Parietal lobe (tissue), 2 donors: ENCODE data around the gene TAS2R3. TPM values are rescaled to one million over a fixed set of nuclear protein-coding genes. Genes with fewer than 3 reads are reported as not detected.

Experiments used
- small RNA-seq: library from RNA; depleted of rRNA; stranded (forward); fragments of <200 nt; gene quantifications from one replicate; pipeline ENCODE3, GENCODE V24; 2014; ENCODE audit warnings: low replicate concordance
- total RNA-seq: library from RNA; depleted of rRNA; stranded (reverse); fragments of >200 nt; gene quantifications from one replicate; pipeline ENCODE4 v1.2.3, GENCODE V29; 2014

TAS2R3 gene
- 24.1 TPM for total RNA-seq

GRCh38 chr7:141763797-141764196, at the start of gene TAS2R3:
Gene TAS2R3, plus strand, starts transcription at chr7:141764097. Its CDS starts 62 bp downstream, at chr7:141764159.

GRCh38 chr7:141737836-141738591, 25.9 kb upstream of the TAS2R3 start, which contains the start of gene SSBP1:
Gene SSBP1, plus strand, starts transcription at chr7:141738358. Its CDS starts 809 bp downstream, at chr7:141739167.

GRCh38 chr7:141776374-141776773, 12.5 kb downstream of the TAS2R3 start, which contains the start of gene TAS2R4:
Gene TAS2R4, plus strand, starts transcription at chr7:141776674. Its CDS starts 1,815 bp downstream, at chr7:141778489.

GRCh38 chr7:141789917-141790316, 26.0 kb downstream of the TAS2R3 start, which contains the start of gene TAS2R5:
Gene TAS2R5, plus strand, starts transcription at chr7:141790217. Its CDS starts 145 bp downstream, at chr7:141790362.

Small RNAs within 50 kb of the gene (small RNA-seq; reads per million reads assigned to genes)
- not detected for gene RNU1-82P

Other genes starting within 250 kb of the TAS2R3 start
- 73.2 TPM for gene AGK, start 212.7 kb upstream of the TAS2R3 start, total RNA-seq
- 66.4 TPM for gene DENND11, start 61.9 kb upstream of the TAS2R3 start, total RNA-seq
- gene WEE2, start 55.7 kb upstream of the TAS2R3 start, total RNA-seq = 1.3 TPM
- gene SSBP1, start 25.7 kb upstream of the TAS2R3 start, total RNA-seq = 86.7 TPM
- 16.6 TPM for gene TAS2R4, start 12.6 kb downstream of the TAS2R3 start, total RNA-seq
- 13.5 TPM for gene TAS2R5, start 26.1 kb downstream of the TAS2R3 start, total RNA-seq
- gene PRSS37, start 77.4 kb downstream of the TAS2R3 start, total RNA-seq = not detected
- gene OR9A4, start 152.3 kb downstream of the TAS2R3 start, total RNA-seq = not detected
- gene CLEC5A, start 182.9 kb downstream of the TAS2R3 start, total RNA-seq = not detected
- gene TAS2R38, start 209.7 kb downstream of the TAS2R3 start, total RNA-seq = not detected
- gene MGAM, start 231.8 kb downstream of the TAS2R3 start, total RNA-seq = 0.63 TPM